Myocyte (in vitro differentiated cells): ENCODE data around the gene MYBPH. TPM values are rescaled to one million over a fixed set of nuclear protein-coding genes. Genes with fewer than 3 reads are reported as not detected.

Experiments used
- DNase-seq: peaks from one replicate; pipeline ENCODE4 v3.0.0-alpha.2; 2012; ENCODE audit warnings: low read depth
- total RNA-seq: library from RNA; depleted of rRNA; stranded (reverse); fragments of >200 nt; gene quantifications from 2 replicates; pipeline ENCODE4 v1.2.3, GENCODE V29; 2014

MYBPH gene
- total RNA-seq, 1 donor from 2014 or later, result 1,679 TPM

DNA sequence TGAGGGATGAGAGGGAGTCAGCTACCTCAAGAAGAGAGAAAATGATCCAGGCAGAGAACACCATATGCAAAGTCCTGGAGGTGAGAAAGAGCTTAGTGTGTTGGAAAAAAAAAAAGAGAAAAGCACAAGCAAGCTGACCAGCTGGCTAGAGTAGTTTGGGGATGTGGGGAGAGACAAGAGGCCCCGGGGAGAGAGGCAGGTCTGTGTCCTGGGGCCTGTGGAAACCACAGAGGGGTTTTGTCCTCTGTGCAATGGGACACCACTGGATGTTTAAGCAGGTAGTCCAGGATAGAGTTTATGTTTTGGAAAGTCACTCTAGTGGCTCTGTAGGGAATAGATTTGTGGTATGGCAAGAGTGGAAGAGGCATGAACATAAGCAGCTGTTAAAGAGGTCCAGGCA, 25.3 kb upstream of the MYBPH start:
- peak; percentile 45 for DNase-seq

DNA sequence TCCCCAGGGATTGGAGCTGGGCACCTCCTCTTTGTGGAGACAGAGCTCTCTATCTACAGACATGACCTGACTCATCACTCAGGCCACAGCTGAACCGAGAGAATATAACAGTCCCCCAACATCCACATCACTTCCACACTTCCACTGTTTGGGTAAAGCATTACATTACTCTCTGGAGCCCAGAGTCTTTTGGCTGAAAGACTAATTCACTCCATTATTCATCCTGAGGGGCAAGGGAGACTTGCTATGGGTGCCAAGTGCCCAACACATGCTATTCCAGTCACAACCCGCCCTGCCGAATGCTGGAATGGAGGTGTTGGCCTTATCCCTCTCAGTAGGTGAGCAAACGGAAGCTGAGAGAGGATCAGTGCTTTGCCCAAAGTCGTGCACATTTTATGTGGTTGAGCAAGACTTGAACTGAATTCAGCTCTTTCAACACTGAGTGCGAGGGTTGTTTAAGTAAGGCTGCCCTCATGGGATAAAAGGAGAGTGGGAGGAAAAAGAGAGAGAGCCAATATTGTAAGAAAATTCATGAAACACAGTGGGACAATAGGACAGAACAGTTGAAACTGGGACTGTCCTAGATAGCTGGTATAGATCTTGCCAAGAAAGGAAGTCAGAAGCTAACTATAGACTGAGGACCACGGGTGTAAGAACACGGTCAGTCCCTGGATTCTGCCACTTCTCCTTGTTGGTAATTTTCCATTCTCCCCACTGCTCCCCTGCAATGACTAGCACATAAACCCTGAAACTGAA, 24.4 kb upstream of the MYBPH start:
- DNase-seq, result peak; percentile 78

DNA sequence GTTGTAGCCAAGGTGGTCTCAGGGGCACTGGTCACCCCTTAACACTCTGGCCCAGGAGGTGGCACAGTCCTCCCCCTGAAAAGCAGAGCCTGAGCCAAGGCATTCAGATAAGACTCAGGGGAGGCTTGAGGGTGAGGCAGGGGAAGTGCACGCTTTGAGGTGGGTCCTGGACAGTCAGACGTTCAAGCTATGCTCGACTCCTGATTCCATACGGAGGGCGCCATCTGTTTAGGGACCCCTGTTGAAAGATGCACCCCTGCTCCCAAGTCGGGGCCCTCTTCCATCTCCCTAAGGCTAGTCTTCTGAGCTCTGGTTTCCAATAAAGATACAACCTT, 23.8 kb upstream of the MYBPH start:
- DNase-seq, result no peak

DNA sequence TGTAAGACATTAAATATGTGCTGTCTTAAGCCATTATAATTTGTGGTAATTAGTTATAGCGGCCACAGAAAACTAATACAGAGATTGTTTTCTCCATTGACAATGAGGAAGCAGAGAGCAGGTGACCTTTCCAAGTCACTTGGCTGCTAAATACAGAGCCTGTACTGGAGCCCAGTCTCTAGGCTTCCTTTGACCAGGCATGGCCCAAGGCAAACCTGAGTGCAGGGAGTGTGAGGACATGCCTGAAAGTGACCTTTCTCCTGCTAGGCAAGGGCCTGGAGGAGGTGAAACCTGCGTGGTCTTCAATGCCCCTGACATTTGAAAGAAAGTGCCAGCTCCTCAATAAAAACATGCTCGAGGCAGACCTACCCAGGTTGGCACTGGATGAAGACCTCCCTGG, 23.4 kb upstream of the MYBPH start:
- DNase-seq, result no peak

DNA sequence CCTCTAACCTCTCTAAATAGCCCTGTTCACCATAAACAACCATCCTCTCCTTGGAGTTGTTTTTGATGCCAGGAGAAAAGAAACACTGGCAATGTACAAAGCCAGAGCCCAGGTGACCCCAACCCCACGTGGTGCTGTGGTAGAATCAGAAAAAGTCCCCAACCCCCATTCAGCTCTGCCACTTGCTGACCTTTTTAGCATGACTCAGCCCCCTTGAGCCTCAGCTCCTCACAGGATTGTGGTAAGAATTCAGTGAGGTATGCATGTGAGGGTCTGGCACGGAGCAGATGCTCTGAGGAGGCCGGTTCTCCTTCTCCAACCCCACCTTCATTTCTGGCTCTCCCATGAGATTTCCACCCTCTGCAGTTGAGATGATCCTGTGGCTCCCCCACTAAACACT, 22.0 kb upstream of the MYBPH start:
- peak; percentile 94 for DNase-seq

DNA sequence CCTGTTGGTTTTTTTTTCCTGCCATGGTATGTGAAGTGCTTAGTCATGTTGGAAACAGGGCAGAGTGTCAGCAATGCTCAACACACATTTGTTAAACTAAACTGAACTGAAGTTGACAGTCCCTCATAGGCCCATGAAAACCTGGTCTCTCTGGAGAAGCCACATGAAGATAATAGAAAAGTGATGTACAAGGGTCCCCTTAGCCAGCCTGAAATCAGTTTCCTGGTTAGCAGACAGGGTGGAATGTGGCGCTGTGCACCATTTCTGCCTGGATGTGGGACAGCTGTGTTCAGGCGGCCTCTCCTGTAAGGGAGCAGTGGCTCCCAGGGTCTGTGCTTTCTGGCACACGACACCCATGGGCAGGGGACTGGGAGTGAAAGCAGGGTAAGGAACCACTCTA, 20.7 kb upstream of the MYBPH start:
- DNase-seq, result peak; percentile 49

DNA sequence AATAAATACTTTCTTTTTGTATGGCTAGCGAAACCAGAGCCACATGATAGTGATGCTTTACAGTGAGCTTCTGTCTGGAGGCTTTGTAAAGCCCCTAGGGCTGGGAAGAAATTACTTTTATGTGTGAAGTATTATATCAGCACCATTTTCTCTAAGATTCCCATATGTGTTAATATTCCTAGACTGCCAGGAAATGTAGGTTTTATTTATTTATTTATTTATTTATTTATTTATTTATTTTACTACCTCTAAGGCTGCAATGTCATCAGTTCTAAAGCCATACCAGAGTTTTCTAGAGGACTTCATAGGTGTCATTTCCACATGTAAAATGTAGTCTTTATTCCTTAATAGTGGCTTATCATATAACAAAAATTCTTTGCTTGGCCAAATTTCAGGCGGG, 15.3 kb upstream of the MYBPH start:
- DNase-seq, result no peak

DNA sequence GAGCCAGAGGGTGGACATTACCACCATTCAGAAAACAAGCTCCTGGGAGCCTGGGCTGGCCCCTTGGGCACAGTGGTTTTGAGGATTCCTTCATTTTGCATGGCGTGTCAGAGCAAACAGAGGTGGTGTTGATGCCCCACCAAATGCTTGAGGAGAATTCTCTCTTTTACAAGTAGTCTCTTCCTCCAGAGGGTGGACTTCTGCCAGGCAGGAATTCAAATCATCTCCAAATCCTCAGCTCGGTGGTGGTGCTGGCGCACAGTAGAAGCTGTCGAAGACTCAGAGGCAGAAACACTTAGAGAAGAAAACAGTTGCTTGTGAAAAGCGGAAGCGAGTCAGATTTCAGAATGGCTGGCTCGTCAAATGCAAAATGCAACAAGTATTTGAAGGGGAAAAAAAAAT, 14.3 kb upstream of the MYBPH start:
- DNase-seq, result peak; percentile 11

DNA sequence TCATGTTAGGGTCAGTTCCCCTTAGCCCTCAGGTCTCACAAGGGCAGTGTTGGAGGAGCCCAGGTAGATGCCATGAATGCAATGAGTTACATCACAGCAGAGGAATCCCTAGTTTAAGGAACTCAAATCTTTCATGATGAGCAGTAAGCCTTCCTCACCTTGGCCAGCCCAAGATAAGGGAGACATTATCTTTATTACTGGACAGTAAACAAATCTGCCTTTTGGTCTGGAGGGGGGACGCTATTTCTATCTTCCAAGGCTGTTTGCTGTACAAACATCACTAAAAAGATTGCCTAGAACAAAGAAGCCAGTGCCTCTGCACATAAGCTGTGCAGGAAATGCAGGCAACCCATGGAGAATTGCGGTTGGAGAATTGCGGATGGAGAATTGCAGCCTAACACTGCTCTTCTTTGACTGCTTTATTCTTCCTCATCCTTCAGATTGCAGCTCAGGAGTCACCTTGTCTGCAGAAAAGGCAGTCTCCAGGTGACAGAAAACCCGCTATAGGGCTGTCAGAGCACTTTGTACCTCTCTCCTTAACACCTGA, 13.1 kb upstream of the MYBPH start:
- no peak for DNase-seq

DNA sequence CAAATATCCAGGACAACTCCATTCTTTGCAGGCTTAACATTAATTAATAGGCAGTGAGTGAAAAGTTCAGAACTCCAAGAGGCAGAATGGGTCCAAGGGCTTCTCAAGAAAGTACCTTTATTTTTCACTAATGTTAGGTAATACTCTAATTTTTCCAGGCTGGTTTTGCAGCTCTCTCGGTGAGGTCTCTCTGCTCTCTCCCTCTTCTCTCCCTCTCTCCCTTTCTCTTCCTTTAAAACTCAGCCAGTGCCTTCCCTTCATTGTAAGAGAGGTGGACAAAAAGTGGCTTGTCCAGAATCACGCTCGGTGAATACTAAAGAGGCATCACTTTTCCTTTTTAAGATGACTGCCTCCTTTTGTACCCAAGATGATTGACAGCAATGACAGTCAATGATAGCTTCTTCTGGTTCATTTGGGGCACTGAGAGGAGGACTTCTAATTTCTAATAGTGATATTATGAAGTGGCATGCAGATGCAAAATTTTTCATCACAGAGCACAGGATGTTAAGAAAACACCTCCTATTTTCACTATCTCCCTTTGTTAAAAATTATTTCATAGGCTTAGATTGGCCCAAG, 12.2 kb upstream of the MYBPH start:
- no peak for DNase-seq

DNA sequence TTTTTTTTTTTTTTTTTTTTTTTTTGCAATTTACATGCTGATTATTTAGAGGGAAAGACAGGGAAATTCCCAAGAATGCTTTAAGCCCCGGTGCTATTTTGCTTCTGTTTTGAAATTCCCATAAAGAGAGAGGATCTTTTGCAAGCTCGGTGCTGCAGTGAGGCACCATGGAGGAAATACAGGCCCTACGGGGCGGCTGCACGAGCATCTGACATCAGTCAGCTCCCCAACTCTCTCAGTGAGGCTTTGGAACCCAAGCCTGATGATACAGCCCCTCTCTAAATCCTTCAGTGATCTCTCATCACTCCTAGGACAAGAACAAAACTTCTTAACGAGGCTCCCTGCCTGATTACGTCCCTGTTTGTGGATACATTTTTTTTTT, 11.7 kb upstream of the MYBPH start:
- DNase-seq, result no peak

DNA sequence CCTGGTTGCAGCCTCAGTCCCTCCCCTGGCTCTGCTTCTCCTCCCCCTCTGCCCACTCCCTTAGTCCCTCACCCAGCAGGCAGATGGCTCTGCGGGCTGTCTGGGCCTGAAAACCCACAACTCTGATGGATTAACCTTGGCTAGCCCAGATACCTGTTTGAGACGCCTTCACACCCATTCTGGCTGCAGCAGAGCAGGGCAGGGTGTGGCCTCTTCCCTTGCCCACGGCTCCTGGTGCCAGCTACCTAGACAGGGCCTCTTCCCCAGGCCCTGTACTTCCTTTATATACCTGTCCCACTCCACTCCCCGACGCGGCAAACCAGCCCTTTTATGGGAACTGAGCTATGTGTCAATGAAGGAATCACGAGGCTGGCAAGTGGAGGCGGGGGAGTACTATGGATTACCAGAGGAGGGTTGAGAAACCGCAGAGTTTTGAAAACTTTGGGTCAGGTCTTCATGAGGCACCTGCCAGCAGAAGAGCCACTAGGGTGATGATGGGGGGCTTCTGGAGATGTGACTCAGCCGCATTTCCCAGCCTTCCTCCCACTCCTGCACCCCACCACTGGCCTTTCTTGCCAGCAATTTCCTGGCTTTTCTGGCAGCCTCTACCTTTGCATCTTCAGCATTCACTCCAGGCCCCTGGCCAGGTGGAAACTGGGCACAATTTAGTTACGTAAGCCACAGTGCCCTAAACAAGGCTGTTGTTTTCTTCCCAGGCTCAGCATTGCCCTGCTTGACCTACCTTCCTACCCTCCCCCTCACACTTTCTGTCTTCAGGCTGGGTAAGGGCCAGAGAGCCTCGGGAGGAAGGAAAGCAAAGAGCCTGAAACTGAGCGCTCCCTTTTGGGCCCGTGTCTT, 11.0 kb upstream of the MYBPH start, which contains the start of gene CHI3L1:
CHI3L1 (minus strand) TSS at position 259 of the 858 bp plus-strand sequence; CDS start at position 178, 81 bp downstream.
- DNase-seq, result no peak

DNA sequence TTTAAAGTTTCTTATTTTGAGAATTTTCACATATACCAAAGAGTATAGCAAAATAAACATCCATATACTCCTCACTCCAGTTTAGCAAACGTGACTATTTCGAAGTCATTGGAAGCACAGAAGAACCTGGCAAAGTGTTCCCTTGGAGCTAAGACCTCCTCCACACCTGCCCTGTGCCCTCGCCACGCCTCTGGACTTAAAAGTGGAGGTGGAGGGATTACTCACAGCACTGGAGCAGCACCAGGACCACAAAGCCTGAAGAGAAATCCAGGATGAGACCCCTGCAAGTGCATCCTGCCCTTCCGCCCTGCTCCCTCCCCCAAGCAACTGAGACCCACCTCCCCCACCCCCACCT, 10.4 kb upstream of the MYBPH start:
- DNase-seq, result no peak

DNA sequence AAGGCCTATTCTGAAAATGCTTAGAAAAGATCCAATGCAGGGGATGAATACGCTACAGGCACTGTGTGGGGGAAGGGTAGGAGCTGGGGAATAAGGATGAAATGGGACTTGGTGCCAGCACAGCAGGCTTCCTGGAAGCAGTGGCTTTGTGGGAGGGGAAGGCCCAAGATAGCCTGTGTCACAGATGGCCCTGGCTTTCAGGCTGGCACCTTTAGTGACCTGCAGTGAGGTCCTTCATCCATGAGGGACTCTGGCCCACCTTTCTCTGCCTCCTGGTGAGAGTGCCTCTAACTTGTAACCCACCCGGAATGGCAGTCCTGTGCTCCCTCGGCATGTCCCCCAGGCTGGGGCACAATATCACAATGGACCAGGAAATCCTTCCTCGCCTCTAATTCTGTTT, 10.0 kb upstream of the MYBPH start:
- peak; percentile 18 for DNase-seq

DNA sequence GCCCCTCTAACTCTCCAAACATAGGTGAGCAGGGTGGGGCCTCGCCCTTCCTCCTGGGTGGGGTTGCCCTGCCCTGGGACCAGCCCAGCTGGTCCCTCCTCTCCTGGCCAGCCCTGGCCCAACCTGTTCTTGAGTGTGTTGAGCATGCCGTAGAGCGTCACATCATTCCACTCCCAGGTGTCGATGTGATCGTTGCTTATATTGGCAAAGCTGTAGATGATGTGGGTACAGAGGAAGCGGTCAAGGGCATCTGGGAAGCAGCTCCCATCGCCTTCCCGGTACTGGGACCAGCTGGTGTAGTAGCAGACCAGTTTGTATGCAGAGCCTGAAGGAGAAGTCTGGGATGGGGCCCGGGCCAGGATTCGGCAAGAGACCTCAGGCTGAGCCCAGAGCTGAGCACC, 9.4 kb upstream of the MYBPH start:
- no peak for DNase-seq

DNA sequence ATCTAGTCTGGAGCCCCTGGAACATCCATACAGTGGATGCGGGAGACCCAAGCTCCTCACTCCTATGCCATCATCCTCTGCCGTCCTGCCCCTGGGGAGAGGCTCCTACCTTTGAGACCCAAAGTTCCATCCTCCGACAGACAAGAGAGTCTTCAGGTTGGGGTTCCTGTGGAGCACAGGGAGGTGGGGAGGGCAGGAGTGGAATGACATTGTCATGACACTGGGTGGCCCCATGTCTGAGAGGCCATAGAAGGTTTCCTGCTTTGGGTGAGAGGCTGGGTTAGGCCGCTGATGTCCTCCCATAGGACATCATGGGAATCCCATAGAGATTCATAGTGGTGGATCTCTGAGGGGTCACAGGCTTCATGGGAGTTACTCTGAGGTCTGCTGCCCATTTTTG, 8.8 kb upstream of the MYBPH start:
- no peak for DNase-seq

DNA sequence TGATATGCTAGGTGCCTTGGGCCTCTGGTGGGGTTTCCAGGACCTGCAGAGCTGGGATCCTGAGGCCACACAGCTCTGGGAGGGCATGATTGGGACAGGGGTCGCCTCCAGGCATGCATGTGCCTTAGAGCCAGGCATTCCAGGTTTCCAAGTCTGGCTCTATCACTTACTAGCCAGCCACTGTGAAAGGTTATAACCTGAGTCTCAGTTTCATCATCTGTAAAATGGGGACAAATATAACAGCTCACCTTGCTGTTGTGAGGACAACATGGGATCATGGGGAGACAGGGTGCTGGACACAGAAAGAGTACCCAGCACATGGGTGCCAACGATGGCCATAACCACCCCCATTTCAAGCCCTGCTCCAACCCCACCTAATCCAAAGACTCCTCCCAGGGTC, 8.2 kb upstream of the MYBPH start:
- DNase-seq, result no peak

DNA sequence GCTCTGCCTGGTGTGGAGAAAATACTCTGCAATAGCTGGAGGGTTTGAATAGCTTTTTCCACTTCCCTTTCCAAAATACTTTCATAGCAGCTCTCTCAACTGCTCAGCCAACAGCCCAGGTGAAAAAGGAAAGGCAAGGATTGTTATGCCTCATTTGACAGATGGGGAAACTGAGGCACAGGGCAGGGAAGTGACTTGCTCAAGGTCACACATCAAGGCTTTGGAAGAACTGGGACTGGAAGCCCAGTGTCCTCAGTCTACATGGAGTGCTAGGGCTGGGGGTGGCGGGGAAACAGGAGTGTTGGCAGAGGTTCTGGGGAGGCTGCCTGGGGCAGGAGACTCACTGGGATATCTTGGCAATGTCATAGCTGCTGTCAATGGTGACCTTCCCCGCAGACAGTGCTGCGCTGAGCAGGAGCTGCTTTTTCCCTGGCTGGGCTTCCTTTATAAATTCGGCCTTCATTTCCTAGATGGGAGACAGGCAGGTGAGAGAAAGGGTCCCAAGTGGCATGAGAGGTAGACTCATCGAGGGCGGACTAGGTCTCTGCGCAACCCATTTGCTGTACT, 6.8 kb upstream of the MYBPH start:
- DNase-seq, result no peak

DNA sequence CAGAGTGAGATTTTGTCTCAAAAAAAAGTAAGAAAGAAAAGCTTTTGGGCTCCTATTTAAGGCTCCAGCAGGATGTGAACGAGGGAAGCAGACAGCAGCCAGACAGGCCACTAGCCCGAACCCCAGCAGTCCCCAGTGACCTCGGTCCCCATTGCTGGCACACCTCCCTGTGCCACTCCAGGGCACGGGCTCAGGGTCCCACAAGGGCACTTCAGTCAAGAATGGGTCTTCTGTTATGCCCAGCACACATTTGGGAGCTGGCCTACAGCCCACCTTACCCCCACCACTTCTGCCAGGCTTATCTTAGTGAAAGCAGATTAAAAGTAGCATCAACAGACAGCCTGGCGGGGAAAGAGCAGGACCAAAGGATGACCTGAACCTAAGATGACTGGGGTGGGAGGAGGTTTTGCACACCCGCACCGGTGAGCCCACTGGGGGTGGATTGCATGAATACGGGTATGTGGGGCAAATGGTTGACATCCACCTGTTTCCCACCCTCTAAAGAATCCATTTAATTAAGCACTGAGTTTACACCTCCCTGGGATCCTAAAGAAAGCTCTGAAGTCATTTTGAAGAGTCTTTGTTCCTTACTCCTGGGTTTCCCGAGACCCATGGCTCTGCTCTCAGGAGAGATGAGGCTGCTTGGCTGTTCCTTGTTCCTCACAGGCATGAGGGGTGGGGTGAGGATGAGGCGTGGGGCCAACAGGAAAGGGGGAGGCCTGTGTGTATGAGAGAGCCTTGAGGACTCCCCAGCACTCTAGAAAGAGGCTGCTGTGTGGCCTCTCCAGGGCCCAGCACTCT, 6.2 kb upstream of the MYBPH start:
- no peak for DNase-seq

DNA sequence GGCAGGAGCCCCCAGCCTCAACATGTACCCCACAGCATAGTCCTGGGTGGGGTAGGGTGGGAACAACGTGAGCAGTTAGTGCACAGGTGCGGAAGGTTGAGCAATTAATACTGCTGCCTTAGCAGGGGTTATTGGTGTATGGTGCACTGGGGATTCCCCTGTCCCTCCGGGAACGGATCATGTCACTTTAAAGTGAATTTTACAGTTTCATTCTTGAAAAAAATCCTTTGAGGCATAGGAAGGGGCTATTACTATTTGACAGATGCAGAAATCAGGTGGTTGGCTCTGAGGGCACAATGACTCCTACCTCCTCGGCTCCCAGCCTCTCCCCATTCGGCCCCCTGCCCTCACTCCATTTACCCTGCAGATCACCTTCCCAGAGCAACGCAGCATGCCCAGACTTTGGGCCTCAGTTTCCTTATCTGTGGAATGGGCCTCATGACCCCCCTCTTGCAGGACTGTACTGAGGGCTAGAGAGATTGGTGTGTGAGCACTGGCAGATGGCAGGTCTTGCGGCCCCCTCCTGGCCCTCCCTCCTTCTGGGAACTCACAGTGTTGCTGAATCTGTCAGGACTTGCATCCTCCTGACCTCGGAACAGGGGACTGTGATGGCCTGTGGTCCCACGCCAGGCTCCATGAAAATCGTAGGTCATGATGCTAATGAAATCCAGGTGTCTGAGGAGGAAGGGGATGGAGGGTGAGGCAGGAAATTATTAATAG, 5.1 kb upstream of the MYBPH start:
- DNase-seq, result no peak

DNA sequence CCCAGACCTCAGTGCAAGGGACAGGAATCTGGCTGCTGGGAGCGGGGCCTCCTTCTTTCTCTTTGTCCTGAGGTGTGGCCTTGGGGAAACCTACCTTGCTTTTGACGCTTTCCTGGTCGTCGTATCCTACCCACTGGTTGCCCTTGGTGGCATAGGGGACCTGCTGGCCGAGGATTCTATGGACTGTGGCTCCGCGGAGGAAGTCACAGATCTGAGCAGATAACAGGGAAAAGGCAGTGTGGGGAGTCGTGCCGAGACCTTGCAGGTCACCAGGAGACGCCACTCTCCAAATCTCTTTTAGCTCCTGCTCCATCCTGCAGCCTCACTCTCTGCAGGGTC, 4.0 kb upstream of the MYBPH start:
- DNase-seq, result no peak
